Stimulated activated CD4-positive, alpha-beta T cell treated with anti-CD3 and anti-CD28 coated beads, Interleukin-2, amount 100 ng/mL, for 24 hours (primary cell): Measurements from ENCODE around the gene HNF1B.

Experiments used
- DNase-seq, 2 donors: peaks; one replicate each; pipeline ENCODE4 v3.0.0-alpha.2; 2020

The HNF1B gene

DNA sequence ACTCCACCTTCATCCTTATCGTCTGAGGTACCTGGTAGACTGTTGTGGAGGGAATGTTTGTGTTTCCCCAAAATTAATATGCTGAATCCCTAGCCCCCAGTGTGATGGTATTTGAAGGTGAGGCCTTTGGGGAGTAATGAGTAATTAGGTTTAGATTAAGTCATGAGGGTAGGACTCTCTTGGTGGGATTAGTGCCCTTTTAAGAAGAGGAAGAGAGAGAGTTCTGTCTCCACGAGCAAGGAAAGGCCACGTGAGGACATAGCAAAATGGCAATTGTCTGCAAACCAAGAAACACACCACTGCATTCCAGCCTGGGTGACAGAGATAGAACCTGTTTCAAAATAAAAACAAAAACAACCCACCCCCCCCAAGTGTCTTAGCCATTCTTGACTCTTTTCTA lies 80.6 kb downstream of the HNF1B start:
- no peak for DNase-seq

DNA sequence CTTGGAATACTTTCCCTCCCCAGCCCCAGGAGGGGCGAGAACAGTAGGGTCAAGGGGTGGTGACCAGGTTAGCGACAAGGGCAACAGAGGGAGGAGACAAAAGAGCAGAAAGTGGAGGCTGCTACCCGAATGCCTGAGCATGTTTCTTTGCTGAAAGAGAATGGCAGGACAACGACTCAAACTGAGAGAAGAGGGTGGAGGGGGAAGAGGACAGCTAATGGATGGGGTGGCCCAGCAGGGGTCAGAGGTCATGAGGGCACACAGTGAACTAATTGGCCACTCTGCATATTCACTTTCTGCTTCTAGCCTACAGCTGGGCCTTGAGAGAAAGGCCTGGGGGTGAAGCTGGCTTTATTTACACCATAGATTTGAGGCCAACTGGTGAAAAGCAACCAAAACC lies 82.5 kb downstream of the HNF1B start:
- DNase-seq, result no peak

DNA sequence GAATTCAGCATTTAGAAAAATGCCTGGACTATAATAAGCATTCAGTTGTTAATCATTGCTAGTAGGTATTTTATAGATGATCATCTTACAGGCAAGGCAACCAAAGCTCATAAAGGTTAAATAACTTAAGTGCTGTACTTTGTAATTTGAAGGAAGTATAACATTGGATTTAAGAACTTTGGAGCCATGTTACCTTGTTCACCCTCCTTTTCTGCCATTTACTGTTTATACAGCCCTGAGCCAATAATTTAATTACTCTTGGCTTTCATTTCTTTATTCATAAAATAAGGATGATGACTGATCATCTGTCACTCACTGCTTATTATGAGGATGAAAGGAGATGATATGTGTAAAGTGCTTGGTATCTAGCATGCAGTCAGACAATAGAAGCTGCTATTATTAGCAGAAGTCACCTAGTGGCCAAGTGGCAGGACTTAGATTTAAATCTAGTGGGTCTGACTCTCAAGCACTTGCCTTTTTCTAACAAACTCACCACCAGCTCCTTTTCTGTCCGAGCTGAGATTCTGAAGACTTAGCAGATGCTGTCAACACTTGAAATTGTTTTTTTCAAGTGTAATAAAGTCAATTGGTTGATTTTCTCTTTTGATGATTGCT lies 83.4 kb downstream of the HNF1B start:
- no peak for DNase-seq

DNA sequence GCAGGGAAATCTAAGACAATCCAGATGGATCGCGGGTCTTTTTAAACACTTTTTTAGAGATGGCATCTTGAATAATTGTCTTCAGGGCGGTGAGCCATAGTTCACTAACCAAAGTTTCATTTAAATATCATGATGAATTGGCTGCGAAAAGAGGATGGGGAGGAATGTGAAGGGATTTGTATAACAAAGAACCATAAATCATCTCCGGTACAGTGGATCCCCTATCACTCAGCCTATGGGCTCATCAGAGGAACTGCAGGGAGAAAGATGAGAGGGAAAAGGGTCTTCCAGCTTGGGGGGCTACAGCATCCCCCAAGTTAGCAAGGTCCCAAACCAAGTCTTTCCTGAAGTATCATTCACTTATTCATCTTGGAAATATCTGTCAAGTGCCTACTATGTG lies 84.9 kb downstream of the HNF1B start:
- DNase-seq, result no peak

DNA sequence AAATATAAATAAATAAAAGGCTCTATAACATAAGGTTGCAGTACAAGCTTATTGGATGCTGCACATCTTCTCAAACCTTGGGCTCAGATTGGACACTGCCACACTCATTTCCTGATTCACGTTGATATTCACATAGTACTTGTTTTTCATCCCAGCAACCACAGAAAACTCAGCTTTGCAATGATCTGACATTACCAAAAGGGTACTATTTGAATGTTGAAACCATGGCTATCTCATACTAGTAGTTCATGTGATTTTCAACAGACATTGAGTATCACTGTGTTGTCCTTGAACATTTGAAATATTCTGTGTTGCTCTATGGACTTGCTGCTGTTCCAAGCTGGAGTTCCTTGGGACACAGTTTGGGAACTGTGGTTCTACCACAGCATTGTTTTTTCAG lies 87.7 kb downstream of the HNF1B start:
- no peak for DNase-seq

DNA sequence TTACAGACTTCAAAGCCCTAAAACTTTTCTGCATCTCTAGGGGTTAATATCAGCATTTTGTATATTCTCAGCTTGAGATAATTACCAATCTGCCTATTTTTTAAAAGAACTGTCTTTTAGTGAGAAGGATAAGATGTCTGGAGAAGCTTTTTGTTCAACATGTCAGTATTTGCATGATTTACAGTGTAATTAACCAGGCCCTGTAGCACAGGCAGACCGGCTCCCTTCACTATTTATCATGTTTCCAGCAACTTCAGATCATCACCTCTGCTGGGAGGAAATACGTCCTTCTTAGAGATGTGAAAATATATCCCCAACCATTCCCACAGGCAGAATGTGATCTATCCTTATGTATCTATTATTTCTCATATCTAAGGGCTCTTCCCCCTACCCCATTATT lies 93.0 kb downstream of the HNF1B start:
- no peak for DNase-seq

DNA sequence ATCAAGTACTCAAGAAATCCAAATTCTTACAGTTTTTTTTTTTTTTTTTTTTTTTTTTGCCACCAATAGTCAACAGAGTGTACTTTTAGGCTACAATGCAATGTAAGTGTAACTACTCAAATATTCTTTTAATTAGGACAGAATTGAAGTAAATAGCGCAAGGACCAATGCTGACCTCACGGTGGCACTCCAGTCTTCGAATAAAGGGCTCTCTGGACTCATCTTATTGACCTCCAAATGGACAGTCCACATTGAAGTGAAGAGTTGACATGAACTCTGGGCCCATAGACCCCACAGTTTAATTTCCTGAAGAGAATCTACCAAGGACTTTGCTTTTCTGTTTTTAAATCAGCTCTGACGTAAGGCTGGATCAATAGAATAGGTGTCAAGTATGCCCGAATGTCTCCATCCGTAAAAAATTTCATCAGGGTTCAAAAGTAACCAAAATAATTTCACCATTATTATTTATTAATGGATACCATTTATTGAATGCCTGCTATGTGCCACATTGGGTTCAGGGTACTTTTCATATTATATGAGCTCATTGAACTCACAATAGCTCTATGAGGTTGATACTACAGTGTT lies 94.3 kb downstream of the HNF1B start:
- DNase-seq, result no peak

DNA sequence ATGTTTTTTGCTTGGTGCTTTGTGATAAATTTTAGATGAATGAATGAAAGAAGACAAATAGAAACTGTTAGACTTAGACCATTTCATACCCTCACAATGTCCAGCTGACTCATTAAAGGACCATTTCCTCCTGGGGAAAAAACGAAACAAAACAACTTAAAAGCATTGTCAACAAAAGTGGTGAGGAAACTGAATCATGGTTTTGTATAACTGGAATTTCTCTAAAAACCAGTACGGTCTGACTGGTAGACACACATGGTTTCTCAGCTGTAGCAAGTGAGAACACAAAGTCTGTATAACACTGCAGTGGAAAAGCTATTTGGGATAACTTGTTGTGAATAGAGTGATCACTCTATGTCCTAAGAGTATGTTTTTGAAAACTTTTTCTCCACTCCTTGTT lies 96.3 kb downstream of the HNF1B start:
- no peak for DNase-seq

DNA sequence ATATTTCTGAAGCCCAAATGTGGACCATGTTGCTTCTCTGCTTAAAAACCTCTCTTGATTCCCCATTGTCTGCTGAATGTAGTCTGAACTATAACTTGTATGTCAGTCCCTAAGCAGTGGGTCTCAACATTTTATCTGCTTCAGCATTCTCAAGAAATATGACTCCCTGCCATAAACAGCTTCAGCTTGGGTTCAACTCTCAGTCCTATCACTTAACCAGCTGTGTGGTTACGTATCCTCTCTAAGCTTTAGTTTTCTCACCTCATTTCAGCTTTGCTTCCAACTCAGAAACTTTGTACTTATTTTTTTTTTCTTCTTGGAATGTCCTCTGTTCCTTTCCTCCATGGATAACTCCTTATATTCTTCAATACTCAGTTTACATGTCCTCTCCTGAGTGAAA lies 97.0 kb downstream of the HNF1B start:
- no peak for DNase-seq

DNA sequence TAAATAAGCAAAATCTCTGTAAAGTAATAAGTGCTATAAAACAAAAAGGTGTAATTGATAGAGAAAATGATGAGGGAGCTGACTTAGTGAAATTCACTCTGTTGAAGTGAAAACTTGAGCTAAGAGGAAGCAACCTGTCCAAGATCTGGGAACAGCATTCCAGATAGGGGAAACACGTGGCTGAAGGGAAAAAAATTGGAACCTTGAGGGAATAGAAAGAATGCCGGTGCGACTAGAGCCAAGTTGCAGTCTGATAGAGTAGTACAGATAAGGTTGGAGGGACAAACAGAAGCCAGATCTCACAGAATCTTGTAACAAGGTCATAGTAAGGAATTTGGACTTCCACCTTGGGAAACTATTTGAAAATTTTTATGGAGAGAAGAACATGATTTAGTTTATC lies 101.0 kb downstream of the HNF1B start:
- DNase-seq, result no peak

DNA sequence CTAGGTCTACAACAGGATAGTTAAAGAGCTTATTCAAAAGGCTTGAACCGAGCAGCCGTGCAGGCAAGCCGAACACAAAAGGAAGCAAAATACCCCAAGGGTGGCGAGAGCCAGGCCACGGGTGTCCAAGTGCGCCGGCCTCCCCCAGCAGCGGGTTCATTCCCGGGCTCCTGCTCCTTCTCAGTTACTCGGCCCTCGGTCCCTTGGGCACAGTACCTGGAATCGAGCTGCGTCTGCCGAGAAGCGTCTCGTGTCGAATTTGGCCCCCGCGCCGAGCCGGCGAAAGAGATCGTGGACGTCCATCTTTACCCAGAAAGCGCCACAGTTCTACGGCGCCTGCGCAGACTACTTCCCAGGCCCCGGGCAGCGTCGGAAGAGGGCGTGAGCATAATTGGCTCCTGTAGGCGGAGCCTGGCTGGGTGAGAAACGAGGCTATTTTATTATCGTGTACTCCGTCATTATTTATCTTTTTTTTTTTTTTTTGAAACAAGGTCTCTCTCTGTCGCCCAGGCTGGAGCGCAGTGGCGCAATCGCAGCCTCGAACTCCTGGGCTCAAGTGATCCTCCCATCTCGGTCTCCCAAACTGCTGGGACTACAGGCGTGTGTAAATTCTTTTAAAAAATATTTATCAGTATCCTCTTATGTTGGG lies 101.6 kb downstream of the HNF1B start, which contains the start of gene DDX52:
Gene DDX52 (minus strand): TSS at position 329 of the 649 bp plus-strand sequence. CDS start 26 bp downstream, at position 303.
- peak; percentile 89 for DNase-seq

DNA sequence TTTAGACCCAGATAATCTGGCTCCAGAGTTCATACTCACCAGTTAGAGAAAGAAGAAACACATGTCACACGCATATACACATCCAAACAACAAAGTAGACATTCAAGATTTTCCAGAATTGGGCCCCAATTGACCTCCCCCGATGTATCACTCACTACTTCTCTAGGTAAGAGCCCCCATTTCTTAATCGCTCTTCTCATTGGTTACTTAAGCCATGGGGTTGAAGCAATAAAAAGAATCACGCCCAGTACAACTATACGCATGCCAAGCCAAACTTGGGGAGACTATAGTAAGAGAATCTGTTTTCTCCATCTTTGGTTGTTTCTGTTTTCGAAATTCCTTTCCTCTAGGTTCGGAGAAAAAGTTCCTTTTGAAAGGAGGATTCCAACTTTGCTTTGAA lies 102.2 kb downstream of the HNF1B start:
- no peak for DNase-seq

DNA sequence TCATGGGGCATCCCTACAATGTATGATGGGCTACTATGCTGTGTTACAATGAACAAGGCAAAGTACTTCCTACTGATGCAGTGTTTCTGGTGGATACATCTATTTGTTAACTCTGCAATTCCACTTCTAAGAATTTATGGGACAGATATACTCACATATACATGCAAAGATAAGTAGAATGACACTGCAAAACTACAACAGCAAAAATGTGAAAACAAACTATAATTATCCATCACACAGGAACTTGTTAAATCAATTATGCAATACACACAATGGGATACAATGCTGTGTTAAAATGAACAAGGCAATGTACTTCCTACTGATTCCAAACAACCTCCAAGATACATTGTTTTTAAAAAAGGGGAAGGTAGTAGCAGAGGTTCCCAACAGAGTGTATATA lies 104.8 kb downstream of the HNF1B start:
- no peak for DNase-seq

DNA sequence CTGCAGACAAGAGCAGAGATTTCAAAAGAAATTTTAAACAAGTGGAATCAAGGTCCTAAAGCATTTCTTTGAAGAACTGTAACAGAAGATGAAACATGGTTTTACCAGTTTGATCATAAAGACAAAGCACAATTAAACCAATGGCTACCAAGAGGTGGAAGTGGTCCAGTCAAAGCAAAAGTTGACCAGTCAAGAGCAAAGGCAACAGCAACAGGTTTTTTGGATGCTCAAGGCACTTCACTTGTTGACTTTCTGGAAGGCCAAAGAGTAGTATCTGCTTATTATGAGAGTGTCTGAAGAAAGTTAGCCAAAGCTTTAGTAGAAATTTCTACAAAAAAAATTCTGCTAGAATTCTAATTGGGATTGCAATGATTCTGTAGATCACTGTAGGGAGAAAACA lies 106.9 kb downstream of the HNF1B start:
- DNase-seq, result no peak
